Activated T-helper 17 cell treated with anti-CD3 and anti-CD28 coated beads, Interleukin-2, amount 50 U/mL, for 72 hours (primary cell): ENCODE results near the gene FNDC5. TPM values are rescaled to one million over a fixed set of nuclear protein-coding genes. Genes with fewer than 3 reads are reported as not detected.
A peak's percentile ranks its signal among the peaks of the same experiment; 100 is the strongest.

Experiments used
- ATAC-seq: fragments of 150-1000 bp; cut with Tn5 transposase; replicated peaks from 2 replicates; pipeline ENCODE4 v1.10.0; 2021; ENCODE audit warnings: mild to moderate bottlenecking, moderate library complexity
- H3K27ac Mint-ChIP-seq: one replicate; pipeline ENCODE4 v1.8.0; 2022; ENCODE audit warnings: mixed read lengths
- H3K27me3 Mint-ChIP-seq: one replicate; pipeline ENCODE4 v1.8.0; 2022; ENCODE audit warnings: mixed read lengths
- H3K36me3 Mint-ChIP-seq: one replicate; pipeline ENCODE4 v1.8.0; 2022; ENCODE audit warnings: low read depth, mild to moderate bottlenecking, mixed read lengths
- H3K4me1 Mint-ChIP-seq: one replicate; pipeline ENCODE4 v1.8.0; 2022; ENCODE audit warnings: mixed read lengths
- H3K4me3 Mint-ChIP-seq: one replicate; pipeline ENCODE4 v1.8.0; 2022; ENCODE audit warnings: mild to moderate bottlenecking, mixed read lengths
- H3K9me3 Mint-ChIP-seq: one replicate; pipeline ENCODE4 v1.8.0; 2022; ENCODE audit warnings: mixed read lengths
- total RNA-seq, 2 donors: library from RNA; stranded (reverse); gene quantifications; one replicate each; pipeline ENCODE4 v1.2.3, GENCODE V29; 2022

FNDC5 gene
- total RNA-seq, 2 donors from 2014 or later = not detected

- Mint-ChIP-seq H3K27me3 (peaks cover 53% of the 10 kb centered on the region), H3K4me1 (peaks cover 5% of the 10 kb centered on the region), H3K27ac (no peak overlapping the region), H3K4me3 (peak overlapping the region; percentile 68), H3K9me3 (no peaks in the 10 kb centered on the region), H3K36me3 (peaks cover 6% of the 10 kb centered on the region)
- peak; percentile 73 for ATAC-seq
Observed at GRCh38 chr1:32892368-32893197, 21.9 kb upstream of the FNDC5 start.

GRCh38 chr1:32891630-32892029 lies 20.9 kb upstream of the FNDC5 start:
- ATAC-seq = no peak
- Mint-ChIP-seq H3K27me3 (peaks cover 61% of the 10 kb centered on the region), H3K27ac (no peak overlapping the region), H3K4me3 (peak overlapping the region; percentile 68), H3K4me1 (peaks cover 5% of the 10 kb centered on the region), H3K9me3 (no peaks in the 10 kb centered on the region), H3K36me3 (peaks cover 6% of the 10 kb centered on the region)

GRCh38 chr1:32891241-32891570 lies 20.5 kb upstream of the FNDC5 start:
- Mint-ChIP-seq H3K9me3 (no peaks in the 10 kb centered on the region), H3K27me3 (peaks cover 61% of the 10 kb centered on the region), H3K4me1 (peaks cover 5% of the 10 kb centered on the region), H3K27ac (no peak overlapping the region), H3K36me3 (peaks cover 6% of the 10 kb centered on the region), H3K4me3 (no peak overlapping the region)
- no peak for ATAC-seq

GRCh38 chr1:32890516-32891240 lies 20.0 kb upstream of the FNDC5 start:
- H3K4me1 Mint-ChIP-seq = peaks cover 5% of the 10 kb centered on the region
- no peak overlapping the region for H3K27ac Mint-ChIP-seq
- peaks cover 6% of the 10 kb centered on the region for H3K36me3 Mint-ChIP-seq
- no peak for ATAC-seq
- H3K4me3 Mint-ChIP-seq = no peak overlapping the region
- peaks cover 60% of the 10 kb centered on the region for H3K27me3 Mint-ChIP-seq
- H3K9me3 Mint-ChIP-seq = no peaks in the 10 kb centered on the region

DNA sequence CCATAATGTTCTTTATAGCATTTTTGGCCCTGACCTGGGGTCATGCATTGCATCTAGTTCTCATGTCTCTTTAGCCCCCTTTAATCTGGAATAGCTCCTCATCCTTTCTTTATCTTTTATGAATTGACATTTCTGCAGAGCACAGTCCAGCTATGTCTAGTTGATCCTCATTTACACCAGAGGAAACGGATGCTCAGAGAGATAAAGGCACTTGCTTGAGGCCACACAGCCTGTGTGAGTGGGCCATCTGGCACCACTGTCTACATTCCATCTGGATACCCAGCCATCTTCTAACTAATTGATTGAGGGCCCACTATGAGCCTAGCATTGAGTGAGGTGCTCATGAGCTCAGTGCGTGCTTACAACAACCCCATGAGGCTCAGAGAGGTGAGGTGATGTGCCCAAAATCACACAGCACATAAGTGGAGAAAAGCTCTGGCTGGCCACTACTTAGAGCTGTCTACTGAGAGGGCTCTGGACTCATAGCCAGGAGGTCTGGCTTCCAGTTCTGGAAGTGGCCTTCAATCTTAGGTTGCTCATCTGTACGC lies 19.1 kb upstream of the FNDC5 start:
- H3K4me1 Mint-ChIP-seq = peaks cover 5% of the 10 kb centered on the region
- no peak overlapping the region for H3K4me3 Mint-ChIP-seq
- H3K36me3 Mint-ChIP-seq = peaks cover 6% of the 10 kb centered on the region

DNA sequence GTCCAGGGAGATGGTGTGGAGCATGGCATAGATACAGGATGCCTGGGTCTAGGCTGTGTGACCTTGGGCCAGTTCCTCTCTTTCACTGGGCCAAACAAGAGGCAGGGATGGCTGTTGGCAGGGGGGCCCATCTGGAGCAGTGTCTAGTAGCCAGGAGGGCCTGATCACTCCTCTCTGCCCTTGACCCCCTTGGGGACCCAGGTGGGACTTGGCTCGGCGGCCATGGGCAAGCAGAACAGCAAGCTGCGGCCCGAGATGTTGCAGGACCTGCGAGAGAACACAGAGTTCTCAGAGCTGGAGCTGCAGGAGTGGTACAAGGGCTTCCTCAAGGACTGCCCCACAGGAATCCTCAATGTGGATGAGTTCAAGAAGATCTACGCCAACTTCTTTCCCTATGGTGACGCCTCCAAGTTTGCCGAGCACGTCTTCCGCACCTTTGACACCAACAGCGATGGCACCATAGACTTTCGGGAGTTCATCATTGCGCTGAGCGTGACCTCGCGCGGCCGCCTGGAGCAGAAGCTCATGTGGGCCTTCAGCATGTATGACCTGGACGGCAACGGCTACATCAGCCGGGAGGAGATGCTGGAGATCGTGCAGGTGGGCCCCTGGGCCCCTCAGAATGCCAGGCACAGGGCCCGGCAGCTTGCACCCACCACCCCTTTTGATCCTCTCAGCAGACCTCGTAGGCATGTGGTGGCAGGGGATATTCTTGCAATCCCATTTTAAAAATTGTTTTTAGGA lies 18.1 kb upstream of the FNDC5 start:
- H3K27me3 Mint-ChIP-seq = peaks cover 70% of the 10 kb centered on the region
- no peak for ATAC-seq
- H3K4me1 Mint-ChIP-seq = peaks cover 5% of the 10 kb centered on the region
- no peak overlapping the region for H3K4me3 Mint-ChIP-seq
- peaks cover 6% of the 10 kb centered on the region for H3K36me3 Mint-ChIP-seq
- no peak overlapping the region for H3K27ac Mint-ChIP-seq
- no peaks in the 10 kb centered on the region for H3K9me3 Mint-ChIP-seq

More for the DNA sequence above, 19.1 kb upstream of the FNDC5 start:
- no peak for ATAC-seq
- H3K27me3 Mint-ChIP-seq = peaks cover 65% of the 10 kb centered on the region
- H3K9me3 Mint-ChIP-seq = no peaks in the 10 kb centered on the region
- H3K27ac Mint-ChIP-seq = no peak overlapping the region

GRCh38 chr1:32888134-32888533 lies 17.4 kb upstream of the FNDC5 start:
- Mint-ChIP-seq H3K4me1 (peaks cover 5% of the 10 kb centered on the region), H3K36me3 (peaks cover 6% of the 10 kb centered on the region), H3K4me3 (no peak overlapping the region), H3K27ac (no peak overlapping the region), H3K9me3 (no peaks in the 10 kb centered on the region), H3K27me3 (peaks cover 75% of the 10 kb centered on the region)
- no peak for ATAC-seq

DNA sequence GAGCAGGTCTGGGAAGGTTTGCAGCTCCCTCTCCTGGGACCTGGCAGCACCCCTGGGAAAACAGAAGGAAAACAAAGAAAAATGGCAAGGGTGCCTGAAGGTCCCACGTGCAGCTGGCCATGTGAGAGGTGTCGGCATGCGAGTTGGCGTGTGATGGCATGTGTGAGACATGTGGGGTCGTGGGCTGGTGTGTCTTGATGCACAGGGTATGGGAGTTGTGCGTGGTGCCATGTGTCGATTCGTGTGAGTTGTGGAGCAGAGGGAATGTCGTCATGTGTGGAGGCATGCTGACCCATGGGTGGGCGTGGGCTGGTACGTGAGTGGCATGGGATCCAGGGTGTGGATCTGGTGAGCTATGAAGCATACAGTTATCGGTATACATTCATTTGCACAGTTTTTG lies 16.9 kb upstream of the FNDC5 start:
- Mint-ChIP-seq H3K36me3 (peaks cover 5% of the 10 kb centered on the region), H3K4me3 (no peak overlapping the region), H3K27me3 (peaks cover 75% of the 10 kb centered on the region), H3K4me1 (peaks cover 5% of the 10 kb centered on the region), H3K9me3 (no peaks in the 10 kb centered on the region), H3K27ac (no peak overlapping the region)
- no peak for ATAC-seq

- no peak for ATAC-seq
- H3K36me3 Mint-ChIP-seq = no peaks in the 10 kb centered on the region
- no peak overlapping the region for H3K4me3 Mint-ChIP-seq
- H3K4me1 Mint-ChIP-seq = no peaks in the 10 kb centered on the region
- H3K27me3 Mint-ChIP-seq = peaks cover 68% of the 10 kb centered on the region
- no peaks in the 10 kb centered on the region for H3K9me3 Mint-ChIP-seq
- no peak overlapping the region for H3K27ac Mint-ChIP-seq
Observed at GRCh38 chr1:32886828-32887414, 16.2 kb upstream of the FNDC5 start.

DNA sequence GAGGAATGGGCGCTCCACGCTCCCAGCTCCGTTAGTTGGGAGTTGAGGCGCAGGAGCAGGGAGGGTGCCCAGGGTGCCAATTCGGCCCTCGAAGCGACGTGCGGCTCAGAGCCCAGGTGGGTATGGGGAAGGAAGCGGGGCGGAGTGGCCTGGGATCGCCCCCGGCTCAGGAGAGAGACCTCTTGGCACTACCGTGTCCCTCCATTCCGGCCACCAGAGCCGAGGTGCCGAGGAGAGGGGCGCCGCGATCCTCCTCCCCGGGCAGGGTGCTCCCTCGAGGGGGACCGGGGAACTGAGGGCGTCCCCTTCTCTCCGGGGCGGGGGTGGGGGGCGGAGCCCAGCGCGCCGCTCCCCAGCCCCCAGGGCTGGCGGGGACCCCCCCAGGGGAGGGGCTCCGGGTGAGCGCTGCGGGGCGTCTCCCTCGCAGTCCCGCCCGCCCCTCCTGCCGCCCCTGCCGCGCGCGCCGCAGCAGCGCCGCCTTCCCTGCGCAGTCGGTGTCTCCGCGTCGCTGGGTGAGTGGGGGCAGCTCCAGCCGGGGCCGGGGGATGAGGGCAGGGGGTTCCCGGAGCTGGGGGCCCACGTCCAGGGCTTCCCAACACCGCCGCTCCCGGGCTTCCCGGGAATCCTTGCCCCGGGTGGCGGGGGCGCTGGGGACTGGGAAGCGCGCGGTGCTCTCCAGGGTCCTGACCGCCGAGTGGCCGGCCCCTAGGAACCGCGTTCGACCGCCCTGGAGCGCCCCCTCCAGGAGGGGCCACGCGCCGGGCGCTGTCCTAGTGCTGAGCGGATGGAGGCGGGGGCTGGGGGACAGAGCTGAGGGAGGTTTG lies 15.5 kb upstream of the FNDC5 start, which contains the start of gene HPCA:
Gene HPCA (plus strand): TSS at position 488 of the 824 bp plus-strand sequence. CDS start 2,408 bp downstream, outside the sequence.
- H3K27ac Mint-ChIP-seq = no peak within 1 kb of the TSS
- peak; percentile 34 for ATAC-seq
- peaks cover 61% of the 10 kb centered on the region for H3K27me3 Mint-ChIP-seq
- no peaks in the 10 kb centered on the region for H3K36me3 Mint-ChIP-seq
- no peak within 1 kb of the TSS for H3K4me3 Mint-ChIP-seq
- no peaks in the 10 kb centered on the region for H3K9me3 Mint-ChIP-seq
- no peaks in the 10 kb centered on the region for H3K4me1 Mint-ChIP-seq

DNA sequence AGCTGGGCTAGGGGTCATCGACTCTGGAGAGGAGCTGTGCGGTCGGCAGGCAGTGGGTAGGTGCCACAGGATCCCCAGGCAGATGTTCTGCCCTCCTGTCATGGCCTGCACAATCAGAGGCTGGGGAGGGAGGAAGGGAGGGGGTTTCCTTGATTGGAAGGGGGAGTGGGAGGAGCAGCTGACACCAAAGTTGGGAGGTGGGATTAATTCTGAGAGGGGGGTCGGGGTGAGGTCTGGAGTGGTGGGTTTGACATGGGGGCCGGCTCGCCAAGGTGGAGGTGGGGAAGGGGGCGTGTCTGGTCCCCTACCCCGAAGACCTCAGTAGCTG lies 14.9 kb upstream of the FNDC5 start:
- H3K27me3 Mint-ChIP-seq = peaks cover 59% of the 10 kb centered on the region
- no peak overlapping the region for H3K4me3 Mint-ChIP-seq
- H3K27ac Mint-ChIP-seq = no peak overlapping the region

GRCh38 chr1:32884726-32885125 lies 14.0 kb upstream of the FNDC5 start:
- ATAC-seq = no peak
- Mint-ChIP-seq H3K4me1 (no peaks in the 10 kb centered on the region), H3K27me3 (peaks cover 51% of the 10 kb centered on the region), H3K36me3 (no peaks in the 10 kb centered on the region), H3K4me3 (no peak overlapping the region), H3K9me3 (no peaks in the 10 kb centered on the region), H3K27ac (no peak overlapping the region)

More for the DNA sequence above, 14.9 kb upstream of the FNDC5 start:
- H3K9me3 Mint-ChIP-seq = no peaks in the 10 kb centered on the region
- no peaks in the 10 kb centered on the region for H3K4me1 Mint-ChIP-seq
- no peak for ATAC-seq
- no peaks in the 10 kb centered on the region for H3K36me3 Mint-ChIP-seq

- H3K27ac Mint-ChIP-seq = no peak overlapping the region
- no peaks in the 10 kb centered on the region for H3K36me3 Mint-ChIP-seq
- no peak for ATAC-seq
- H3K27me3 Mint-ChIP-seq = peaks cover 44% of the 10 kb centered on the region
- no peaks in the 10 kb centered on the region for H3K4me1 Mint-ChIP-seq
- no peak overlapping the region for H3K4me3 Mint-ChIP-seq
- no peaks in the 10 kb centered on the region for H3K9me3 Mint-ChIP-seq
Observed at GRCh38 chr1:32884032-32884372, 13.3 kb upstream of the FNDC5 start.
